Neural cell (in vitro differentiated cells): Measurements from ENCODE around the gene SDC4. TPM values are rescaled to one million over a fixed set of nuclear protein-coding genes. Genes with fewer than 3 reads are reported as not detected.

Experiments used
- H2AFZ ChIP-seq: fragments of 200-600, 300-800 bp; sonication (generic), shearing (Covaris generic); 2 replicates; pipeline ENCODE4 v1.6.0; 2014; ENCODE audit warnings: low read depth, mild to moderate bottlenecking, antibody characterized with exemption, low read length, moderate library complexity
- H3F3A ChIP-seq: fragments of 200-600 bp; shearing (Covaris generic); 2 replicates; pipeline ENCODE4 v1.6.1; 2016; ENCODE audit warnings: mild to moderate bottlenecking, moderate library complexity, mixed read lengths, antibody characterized with exemption, low read length; ENCODE audit not compliant: insufficient read depth, poor library complexity, severe bottlenecking
- H3K27ac ChIP-seq: fragments of 200-600, 300-800 bp; sonication (generic), shearing (Covaris generic); 2 replicates; pipeline ENCODE4 v1.5.1; 2014; ENCODE audit warnings: mild to moderate bottlenecking, low read length, moderate library complexity
- H3K27me3 ChIP-seq: fragments of 300-800, 200-600 bp; sonication (generic), shearing (Covaris generic); 2 replicates; pipeline ENCODE4 v1.6.0; 2014; ENCODE audit warnings: mild to moderate bottlenecking, low read depth, low read length, moderate library complexity; ENCODE audit not compliant: insufficient read depth
- H3K36me3 ChIP-seq: fragments of 300-800, 200-600 bp; sonication (generic), shearing (Covaris generic); 2 replicates; pipeline ENCODE4 v1.5.1; 2014; ENCODE audit warnings: mild to moderate bottlenecking, antibody characterized with exemption, low read length, moderate library complexity; ENCODE audit not compliant: insufficient read depth
- H3K4me2 ChIP-seq: fragments of 300-800, 200-600 bp; sonication (generic), shearing (Covaris generic); 2 replicates; pipeline ENCODE4 v1.6.0; 2014; ENCODE audit warnings: mild to moderate bottlenecking, low read length
- H3K4me3 ChIP-seq: fragments of 300-800, 200-600 bp; sonication (generic), shearing (Covaris generic); 2 replicates; pipeline ENCODE4 v1.5.1; 2014; ENCODE audit warnings: mild to moderate bottlenecking, low read length, moderate library complexity
- H3K79me2 ChIP-seq: fragments of 200-600 bp; shearing (Covaris generic); replicated peaks from 2 replicates; pipeline ENCODE4 v1.6.0; 2014; ENCODE audit warnings: mild to moderate bottlenecking, low read length, moderate library complexity; ENCODE audit not compliant: insufficient read depth
- H3K9ac ChIP-seq: fragments of 300-800, 200-600 bp; sonication (generic), shearing (Covaris generic); 2 replicates; pipeline ENCODE4 v1.6.1; 2016; ENCODE audit warnings: mild to moderate bottlenecking, low read length, mixed read lengths
- H3K9me2 ChIP-seq: fragments of 200-600 bp; shearing (Covaris generic); 2 replicates; pipeline ENCODE4 v1.6.1; 2016; ENCODE audit warnings: mild to moderate bottlenecking, low read length, mixed read lengths; ENCODE audit not compliant: insufficient read depth
- H3K9me3 ChIP-seq: fragments of 200-600, 300-800 bp; sonication (generic), shearing (Covaris generic); 2 replicates; pipeline ENCODE4 v1.6.1; 2016; ENCODE audit warnings: mild to moderate bottlenecking, mixed run types, low read length, moderate library complexity, mixed read lengths
- H4K20me1 ChIP-seq: fragments of 200-600 bp; shearing (Covaris generic); 2 replicates; pipeline ENCODE4 v1.6.1; 2016; ENCODE audit warnings: mild to moderate bottlenecking, mixed run types; ENCODE audit not compliant: insufficient read depth
- EP300 ChIP-seq: fragments of 450-650 bp; conservative IDR thresholded peaks from 2 replicates; pipeline ENCODE4 v1.6.1; 2014; ENCODE audit warnings: antibody characterized with exemption, mild to moderate bottlenecking, moderate library complexity; ENCODE audit not compliant: poor library complexity, severe bottlenecking
- EZH2 ChIP-seq: fragments of 200-600, 300-800 bp; shearing (Covaris generic), sonication (generic); IDR thresholded peaks from 2 replicates; pipeline ENCODE4 v1.6.1; 2014; ENCODE audit warnings: antibody characterized with exemption, low read length, borderline replicate concordance, mild to moderate bottlenecking; ENCODE audit not compliant: insufficient read depth, poor library complexity, severe bottlenecking
- MXI1 ChIP-seq: fragments of 450-650 bp; conservative IDR thresholded peaks from 2 replicates; pipeline ENCODE4 v1.6.1; 2014; ENCODE audit warnings: antibody characterized with exemption, mild to moderate bottlenecking; ENCODE audit not compliant: poor library complexity, severe bottlenecking
- POLR2AphosphoS5 ChIP-seq: IDR thresholded peaks from 2 replicates; pipeline ENCODE4 v1.6.1; 2012
- RAD21 ChIP-seq: fragments of 450-650 bp; conservative IDR thresholded peaks from 2 replicates; pipeline ENCODE4 v1.6.1; 2014; ENCODE audit warnings: antibody characterized with exemption, mild to moderate bottlenecking, moderate library complexity
- SMC3 ChIP-seq: fragments of 450-650 bp; conservative IDR thresholded peaks from 2 replicates; pipeline ENCODE4 v1.6.1; 2014; ENCODE audit warnings: antibody characterized with exemption, mild to moderate bottlenecking, moderate library complexity; ENCODE audit not compliant: poor library complexity
- TAF1 ChIP-seq: IDR thresholded peaks from 2 replicates; pipeline ENCODE4 v1.6.1; 2012; ENCODE audit warnings: low read depth
- polyA plus RNA-seq: library from polyadenylated mRNA; depleted of rRNA; stranded (reverse); fragments of >200 nt; gene quantifications from 2 replicates; pipeline ENCODE4 v1.2.3, GENCODE V29; 2014
- TF ChIP-seq, protein P1 (sequence below): fragments of 450-650 bp; IDR thresholded peaks from 2 replicates; pipeline ENCODE4 v1.5.1; 2014; ENCODE audit warnings: antibody characterized with exemption, mild to moderate bottlenecking, moderate library complexity; ENCODE audit not compliant: poor library complexity, severe bottlenecking
- TF ChIP-seq, protein P2 (sequence below): IDR thresholded peaks from 2 replicates; pipeline ENCODE4 v1.6.1; 2012; ENCODE audit warnings: borderline replicate concordance

Gene SDC4
- polyA plus RNA-seq, 1 donor from 2014 or later = not detected

DNA sequence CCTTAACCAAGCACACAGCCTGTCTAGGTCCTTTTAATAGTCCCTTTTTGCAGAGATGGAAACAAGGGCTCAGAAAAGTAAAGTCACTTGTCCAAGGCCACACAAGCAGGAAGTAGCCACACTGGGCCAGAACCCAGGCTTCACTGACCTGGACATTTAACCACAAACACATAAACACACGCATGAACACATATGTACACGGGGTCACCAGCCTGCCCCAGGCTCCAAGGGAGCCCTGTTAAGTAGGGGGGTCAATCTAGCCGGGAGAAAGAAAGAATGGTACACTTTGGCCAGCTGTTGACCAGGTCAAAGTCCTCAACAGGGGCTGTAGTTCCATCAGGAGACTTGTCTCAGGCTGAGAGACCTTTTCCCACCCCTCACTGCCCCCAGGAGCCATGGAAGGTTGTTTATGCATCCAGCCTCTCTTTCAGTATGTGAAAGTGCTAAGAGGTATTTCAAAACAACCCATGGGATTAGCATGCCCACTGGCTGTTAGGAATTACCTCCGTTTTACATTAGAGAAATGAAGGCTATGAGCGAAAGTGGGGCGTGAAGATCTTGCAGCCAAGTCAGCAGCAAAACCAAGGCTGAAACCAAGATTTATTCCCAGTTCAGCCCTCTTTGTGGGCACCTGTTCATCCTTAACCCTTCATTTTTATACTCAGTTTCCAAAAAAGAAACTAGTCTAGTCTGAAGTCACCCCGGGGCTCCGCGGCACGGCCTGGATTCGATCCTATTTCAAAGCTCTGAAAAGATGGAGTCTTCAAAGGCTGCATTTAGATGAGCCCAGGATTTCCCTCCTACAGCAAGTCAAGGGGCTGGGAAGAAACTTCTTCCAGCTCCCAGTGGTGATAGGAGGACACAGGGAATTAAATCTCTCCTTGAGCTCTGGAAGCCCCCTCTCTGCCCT lies 9.8 kb downstream of the SDC4 start:
- Histone ChIP-seq H3K9me2 (no peaks in the 10 kb centered on the region), H3F3A (no peaks in the 10 kb centered on the region), H3K27me3 (no peaks in the 10 kb centered on the region), H3K4me3 (no peak overlapping the region), H3K79me2 (no peaks in the 10 kb centered on the region), H3K9me3 (no peaks in the 10 kb centered on the region), H3K27ac (no peak overlapping the region), H3K36me3 (no peaks in the 10 kb centered on the region), H2AFZ (no peak overlapping the region), H3K4me2 (no peak overlapping the region), H3K9ac (no peak overlapping the region), H4K20me1 (no peaks in the 10 kb centered on the region)
- TF ChIP-seq TAF1 (no peak), MXI1 (no peak), SMC3 (no peak), EZH2 (no peak), EP300 (no peak), POLR2AphosphoS5 (no peak), RAD21 (no peak)
- TF ChIP-seq, protein P1, sequence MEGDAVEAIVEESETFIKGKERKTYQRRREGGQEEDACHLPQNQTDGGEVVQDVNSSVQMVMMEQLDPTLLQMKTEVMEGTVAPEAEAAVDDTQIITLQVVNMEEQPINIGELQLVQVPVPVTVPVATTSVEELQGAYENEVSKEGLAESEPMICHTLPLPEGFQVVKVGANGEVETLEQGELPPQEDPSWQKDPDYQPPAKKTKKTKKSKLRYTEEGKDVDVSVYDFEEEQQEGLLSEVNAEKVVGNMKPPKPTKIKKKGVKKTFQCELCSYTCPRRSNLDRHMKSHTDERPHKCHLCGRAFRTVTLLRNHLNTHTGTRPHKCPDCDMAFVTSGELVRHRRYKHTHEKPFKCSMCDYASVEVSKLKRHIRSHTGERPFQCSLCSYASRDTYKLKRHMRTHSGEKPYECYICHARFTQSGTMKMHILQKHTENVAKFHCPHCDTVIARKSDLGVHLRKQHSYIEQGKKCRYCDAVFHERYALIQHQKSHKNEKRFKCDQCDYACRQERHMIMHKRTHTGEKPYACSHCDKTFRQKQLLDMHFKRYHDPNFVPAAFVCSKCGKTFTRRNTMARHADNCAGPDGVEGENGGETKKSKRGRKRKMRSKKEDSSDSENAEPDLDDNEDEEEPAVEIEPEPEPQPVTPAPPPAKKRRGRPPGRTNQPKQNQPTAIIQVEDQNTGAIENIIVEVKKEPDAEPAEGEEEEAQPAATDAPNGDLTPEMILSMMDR = no peak

- Histone ChIP-seq H3K27me3 (no peaks in the 10 kb centered on the region), H3K79me2 (no peaks in the 10 kb centered on the region), H3K4me2 (no peak overlapping the region), H3K36me3 (no peaks in the 10 kb centered on the region), H4K20me1 (no peaks in the 10 kb centered on the region), H3K4me3 (no peak overlapping the region), H2AFZ (no peak overlapping the region), H3K9ac (no peak overlapping the region), H3F3A (no peaks in the 10 kb centered on the region), H3K27ac (no peak overlapping the region), H3K9me3 (no peaks in the 10 kb centered on the region), H3K9me2 (no peaks in the 10 kb centered on the region)
- TF ChIP-seq, protein P1 = no peak
- TF ChIP-seq MXI1 (no peak), POLR2AphosphoS5 (no peak), EZH2 (no peak), SMC3 (no peak), RAD21 (no peak), EP300 (no peak), TAF1 (no peak)
- TF ChIP-seq, protein P2, sequence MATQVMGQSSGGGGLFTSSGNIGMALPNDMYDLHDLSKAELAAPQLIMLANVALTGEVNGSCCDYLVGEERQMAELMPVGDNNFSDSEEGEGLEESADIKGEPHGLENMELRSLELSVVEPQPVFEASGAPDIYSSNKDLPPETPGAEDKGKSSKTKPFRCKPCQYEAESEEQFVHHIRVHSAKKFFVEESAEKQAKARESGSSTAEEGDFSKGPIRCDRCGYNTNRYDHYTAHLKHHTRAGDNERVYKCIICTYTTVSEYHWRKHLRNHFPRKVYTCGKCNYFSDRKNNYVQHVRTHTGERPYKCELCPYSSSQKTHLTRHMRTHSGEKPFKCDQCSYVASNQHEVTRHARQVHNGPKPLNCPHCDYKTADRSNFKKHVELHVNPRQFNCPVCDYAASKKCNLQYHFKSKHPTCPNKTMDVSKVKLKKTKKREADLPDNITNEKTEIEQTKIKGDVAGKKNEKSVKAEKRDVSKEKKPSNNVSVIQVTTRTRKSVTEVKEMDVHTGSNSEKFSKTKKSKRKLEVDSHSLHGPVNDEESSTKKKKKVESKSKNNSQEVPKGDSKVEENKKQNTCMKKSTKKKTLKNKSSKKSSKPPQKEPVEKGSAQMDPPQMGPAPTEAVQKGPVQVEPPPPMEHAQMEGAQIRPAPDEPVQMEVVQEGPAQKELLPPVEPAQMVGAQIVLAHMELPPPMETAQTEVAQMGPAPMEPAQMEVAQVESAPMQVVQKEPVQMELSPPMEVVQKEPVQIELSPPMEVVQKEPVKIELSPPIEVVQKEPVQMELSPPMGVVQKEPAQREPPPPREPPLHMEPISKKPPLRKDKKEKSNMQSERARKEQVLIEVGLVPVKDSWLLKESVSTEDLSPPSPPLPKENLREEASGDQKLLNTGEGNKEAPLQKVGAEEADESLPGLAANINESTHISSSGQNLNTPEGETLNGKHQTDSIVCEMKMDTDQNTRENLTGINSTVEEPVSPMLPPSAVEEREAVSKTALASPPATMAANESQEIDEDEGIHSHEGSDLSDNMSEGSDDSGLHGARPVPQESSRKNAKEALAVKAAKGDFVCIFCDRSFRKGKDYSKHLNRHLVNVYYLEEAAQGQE = no peak
Observed at GRCh38 chr20:45337367-45338120, 10.7 kb downstream of the SDC4 start.
